ENCODE data around the gene SPDEF.

- TF ChIP-seq YY1 (IDR thresholded peaks at IDR 0.05; ENCODE audit: insufficient read depth, insufficient read length): no peak
- TF ChIP-seq ZNF274 (IDR thresholded peaks at IDR 0.05; ENCODE audit: low read depth, low read length): no peak
Measured at GRCh38 chr6:34583861-34584604, 27.9 kb upstream of the SPDEF start.

All from NT2/D1 (cell line).